ENCODE results near the gene RABL2A. TPM values are rescaled to one million over a fixed set of nuclear protein-coding genes. Genes with fewer than 3 reads are reported as not detected.
A peak's percentile ranks its signal among the peaks of the same experiment; 100 is the strongest.
"Not testable (repeated sequence)": the region's sequence is repeated elsewhere in the genome, so short reads cannot be mapped to it uniquely, and the experiment has no call there.

RABL2A gene
- total RNA-seq, 1 donor from 2014 or later, result 56.2 TPM

DNA sequence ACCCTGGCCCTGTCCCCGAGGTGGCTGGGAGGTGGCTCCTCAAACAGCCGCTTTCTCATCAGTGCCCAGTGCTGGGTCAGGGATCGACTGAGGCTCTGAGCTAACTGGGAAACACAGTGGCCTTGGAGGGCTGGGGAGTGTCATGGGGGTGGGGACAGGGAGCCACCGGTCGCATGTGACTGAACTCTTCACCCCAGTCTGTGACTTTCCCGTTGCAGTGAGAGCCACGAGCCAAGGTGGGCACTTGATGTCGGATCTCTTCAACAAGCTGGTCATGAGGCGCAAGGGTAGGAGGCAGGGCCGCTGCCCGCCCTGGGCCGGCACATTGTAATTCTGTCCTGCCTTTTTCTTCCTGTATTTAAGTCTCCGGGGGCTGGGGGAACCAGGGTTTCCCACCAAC, 28.9 kb upstream of the RABL2A start:
- H3K27me3 Mint-ChIP-seq; H3K36me3 Mint-ChIP-seq (ENCODE audit: insufficient read depth); H3K9me3 Mint-ChIP-seq (ENCODE audit: low read depth); H3K27ac Mint-ChIP-seq; DNase-seq (ENCODE audit: low spot score, unreplicated experiment); H3K4me1 Mint-ChIP-seq (ENCODE audit: low read depth); H3K4me3 Mint-ChIP-seq (ENCODE audit: low read depth): not testable (repeated sequence)

DNA sequence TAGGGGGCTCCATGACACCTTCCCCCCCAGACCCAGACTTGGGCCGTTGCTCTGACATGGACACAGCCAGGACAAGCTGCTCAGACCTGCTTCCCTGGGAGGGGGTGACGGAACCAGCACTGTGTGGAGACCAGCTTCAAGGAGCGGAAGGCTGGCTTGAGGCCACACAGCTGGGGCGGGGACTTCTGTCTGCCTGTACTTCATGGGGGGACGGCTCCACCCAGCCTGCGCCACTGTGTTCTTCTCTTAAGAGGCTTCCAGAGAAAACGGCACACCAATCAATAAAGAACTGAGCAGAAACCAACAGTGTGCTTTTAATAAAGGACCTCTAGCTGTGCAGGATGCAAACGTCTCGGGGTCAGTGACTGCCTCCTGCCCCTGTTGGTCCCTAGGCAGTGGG, 28.3 kb upstream of the RABL2A start:
- not testable (repeated sequence) for H3K27me3 Mint-ChIP-seq; H3K4me3 Mint-ChIP-seq (ENCODE audit: low read depth); H3K9me3 Mint-ChIP-seq (ENCODE audit: low read depth); DNase-seq (ENCODE audit: low spot score, unreplicated experiment); H3K27ac Mint-ChIP-seq; H3K36me3 Mint-ChIP-seq (ENCODE audit: insufficient read depth); H3K4me1 Mint-ChIP-seq (ENCODE audit: low read depth)

DNA sequence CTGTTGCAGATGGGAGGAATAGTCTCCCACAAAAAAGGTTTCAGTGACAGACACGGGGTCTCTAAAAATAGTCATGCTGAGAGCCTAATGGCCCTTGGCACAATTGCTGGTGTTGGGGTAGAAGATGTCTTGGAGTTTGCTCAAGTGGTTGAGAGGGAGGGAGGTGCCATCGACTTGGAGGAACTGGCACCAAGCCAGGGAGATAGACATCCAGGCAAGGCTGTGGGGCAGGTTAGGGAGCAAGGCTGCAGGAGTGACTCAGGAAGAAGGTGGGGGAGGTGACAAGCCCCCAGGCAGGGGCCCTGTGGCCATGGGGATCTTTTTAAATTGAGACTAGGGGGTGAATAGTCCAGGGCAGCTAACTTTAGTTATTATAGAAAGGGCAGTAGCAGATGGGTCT, 27.9 kb upstream of the RABL2A start:
- not testable (repeated sequence) for H3K27ac Mint-ChIP-seq; H3K9me3 Mint-ChIP-seq (ENCODE audit: low read depth); H3K4me1 Mint-ChIP-seq (ENCODE audit: low read depth); H3K27me3 Mint-ChIP-seq; H3K4me3 Mint-ChIP-seq (ENCODE audit: low read depth); H3K36me3 Mint-ChIP-seq (ENCODE audit: insufficient read depth); DNase-seq (ENCODE audit: low spot score, unreplicated experiment)

DNA sequence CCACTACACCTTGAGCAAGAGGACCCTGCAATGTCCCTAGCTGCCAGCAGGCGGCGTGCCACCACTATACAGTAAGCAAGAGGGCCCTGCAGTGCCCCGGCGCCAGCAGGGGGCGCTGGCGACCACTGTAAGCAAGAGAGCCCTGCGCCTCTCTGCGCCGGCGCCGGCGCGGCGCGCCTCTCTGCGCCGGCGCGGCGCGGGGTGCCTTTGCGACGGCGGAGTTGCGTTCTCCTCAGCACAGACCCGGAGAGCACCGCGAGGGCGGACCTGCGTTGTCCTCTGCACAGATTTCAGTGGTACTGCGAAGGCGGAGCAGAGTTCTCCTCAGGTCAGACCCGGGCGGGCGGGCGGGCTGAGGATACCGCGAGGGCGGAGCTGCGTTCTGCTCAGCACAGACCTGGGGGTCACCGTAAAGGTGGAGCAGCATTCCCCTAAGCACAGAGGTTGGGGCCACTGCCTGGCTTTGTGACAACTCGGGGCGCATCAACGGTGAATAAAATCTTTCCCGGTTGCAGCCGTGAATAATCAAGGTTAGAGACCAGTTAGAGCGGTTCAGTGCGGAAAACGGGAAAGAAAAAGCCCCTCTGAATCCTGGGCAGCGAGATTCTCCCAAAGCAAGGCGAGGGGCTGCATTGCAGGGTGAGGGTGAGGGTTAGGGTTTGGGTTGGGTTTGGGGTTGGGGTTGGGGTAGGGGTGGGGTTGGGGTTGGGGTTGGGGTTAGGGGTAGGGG, 24.9 kb upstream of the RABL2A start:
- TF ChIP-seq, protein P1, sequence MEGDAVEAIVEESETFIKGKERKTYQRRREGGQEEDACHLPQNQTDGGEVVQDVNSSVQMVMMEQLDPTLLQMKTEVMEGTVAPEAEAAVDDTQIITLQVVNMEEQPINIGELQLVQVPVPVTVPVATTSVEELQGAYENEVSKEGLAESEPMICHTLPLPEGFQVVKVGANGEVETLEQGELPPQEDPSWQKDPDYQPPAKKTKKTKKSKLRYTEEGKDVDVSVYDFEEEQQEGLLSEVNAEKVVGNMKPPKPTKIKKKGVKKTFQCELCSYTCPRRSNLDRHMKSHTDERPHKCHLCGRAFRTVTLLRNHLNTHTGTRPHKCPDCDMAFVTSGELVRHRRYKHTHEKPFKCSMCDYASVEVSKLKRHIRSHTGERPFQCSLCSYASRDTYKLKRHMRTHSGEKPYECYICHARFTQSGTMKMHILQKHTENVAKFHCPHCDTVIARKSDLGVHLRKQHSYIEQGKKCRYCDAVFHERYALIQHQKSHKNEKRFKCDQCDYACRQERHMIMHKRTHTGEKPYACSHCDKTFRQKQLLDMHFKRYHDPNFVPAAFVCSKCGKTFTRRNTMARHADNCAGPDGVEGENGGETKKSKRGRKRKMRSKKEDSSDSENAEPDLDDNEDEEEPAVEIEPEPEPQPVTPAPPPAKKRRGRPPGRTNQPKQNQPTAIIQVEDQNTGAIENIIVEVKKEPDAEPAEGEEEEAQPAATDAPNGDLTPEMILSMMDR (IDR thresholded peaks at IDR 0.05; ENCODE audit: unreplicated experiment), result peak; percentile 35
- not testable (repeated sequence) for H3K27ac Mint-ChIP-seq; H3K4me1 Mint-ChIP-seq (ENCODE audit: low read depth); H3K36me3 Mint-ChIP-seq (ENCODE audit: insufficient read depth); H3K9me3 Mint-ChIP-seq (ENCODE audit: low read depth); DNase-seq (ENCODE audit: low spot score, unreplicated experiment); H3K27me3 Mint-ChIP-seq; H3K4me3 Mint-ChIP-seq (ENCODE audit: low read depth)

DNA sequence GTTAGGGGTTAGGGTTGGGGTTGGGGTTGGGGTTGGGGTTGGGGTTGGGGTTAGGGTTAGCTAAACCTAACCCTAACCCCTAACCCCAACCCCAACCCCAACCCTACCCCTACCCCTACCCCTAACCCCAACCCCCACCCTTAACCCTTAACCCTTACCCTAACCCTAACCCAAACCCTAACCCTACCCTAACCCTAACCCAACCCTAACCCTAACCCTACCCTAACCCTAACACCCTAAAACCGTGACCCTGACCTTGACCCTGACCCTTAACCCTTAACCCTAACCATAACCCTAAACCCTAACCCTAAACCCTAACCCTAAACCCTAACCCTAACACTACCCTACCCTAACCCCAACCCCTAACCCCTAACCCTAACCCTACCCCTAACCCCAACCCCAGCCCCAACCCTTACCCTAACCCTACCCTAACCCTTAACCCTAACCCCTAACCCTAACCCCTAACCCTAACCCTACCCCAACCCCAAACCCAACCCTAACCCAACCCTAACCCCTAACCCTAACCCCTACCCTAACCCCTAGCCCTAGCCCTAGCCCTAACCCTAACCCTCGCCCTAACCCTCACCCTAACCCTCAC, 24.1 kb upstream of the RABL2A start:
- Mint-ChIP-seq H3K9me3 (ENCODE audit: low read depth) (no peaks in the 10 kb centered on the region), H3K4me3 (ENCODE audit: low read depth) (peak overlapping the region; percentile 96), H3K36me3 (ENCODE audit: insufficient read depth) (peaks cover 1% of the 10 kb centered on the region), H3K27me3 (no peaks in the 10 kb centered on the region), H3K4me1 (ENCODE audit: low read depth) (peaks cover 4% of the 10 kb centered on the region), H3K27ac (peak overlapping the region; percentile 96)
- no peak for DNase-seq (ENCODE audit: low spot score, unreplicated experiment)
- TF ChIP-seq, protein P1 (IDR thresholded peaks at IDR 0.05; ENCODE audit: unreplicated experiment), result no peak

DNA sequence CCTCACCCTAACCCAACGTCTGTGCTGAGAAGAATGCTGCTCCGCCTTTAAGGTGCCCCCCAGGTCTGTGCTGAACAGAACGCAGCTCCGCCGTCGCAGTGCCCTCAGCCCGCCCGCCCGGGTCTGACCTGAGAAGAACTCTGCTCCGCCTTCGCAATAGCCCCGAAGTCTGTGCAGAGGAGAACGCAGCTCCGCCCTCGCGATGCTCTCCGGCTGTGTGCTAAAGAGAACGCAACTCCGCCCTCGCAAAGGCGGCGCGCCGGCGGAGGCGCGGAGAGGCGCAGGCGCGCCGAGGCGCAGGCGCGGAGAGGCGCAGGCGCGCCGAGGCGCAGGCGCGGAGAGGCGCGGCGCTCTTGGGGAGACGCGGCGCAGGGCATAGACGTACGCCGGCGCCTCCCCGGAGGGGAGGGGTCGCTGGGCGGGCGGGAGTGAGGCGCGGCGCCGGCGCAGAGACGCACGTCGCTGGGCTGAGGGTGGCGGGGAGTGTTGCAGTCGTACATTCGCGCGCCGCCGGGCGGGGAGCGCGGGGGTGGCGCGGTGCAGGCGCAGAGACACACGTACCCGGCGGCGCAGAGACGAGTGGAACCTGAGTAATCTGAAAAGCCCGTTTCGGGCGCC, 23.5 kb upstream of the RABL2A start:
- H3K36me3 Mint-ChIP-seq (ENCODE audit: insufficient read depth); H3K9me3 Mint-ChIP-seq (ENCODE audit: low read depth); H3K4me1 Mint-ChIP-seq (ENCODE audit: low read depth); H3K27me3 Mint-ChIP-seq: not testable (repeated sequence)
- Mint-ChIP-seq H3K4me3 (ENCODE audit: low read depth) (peak overlapping the region; percentile 96), H3K27ac (peak overlapping the region; percentile 98)
- DNase-seq (ENCODE audit: low spot score, unreplicated experiment), result peak; percentile 65

DNA sequence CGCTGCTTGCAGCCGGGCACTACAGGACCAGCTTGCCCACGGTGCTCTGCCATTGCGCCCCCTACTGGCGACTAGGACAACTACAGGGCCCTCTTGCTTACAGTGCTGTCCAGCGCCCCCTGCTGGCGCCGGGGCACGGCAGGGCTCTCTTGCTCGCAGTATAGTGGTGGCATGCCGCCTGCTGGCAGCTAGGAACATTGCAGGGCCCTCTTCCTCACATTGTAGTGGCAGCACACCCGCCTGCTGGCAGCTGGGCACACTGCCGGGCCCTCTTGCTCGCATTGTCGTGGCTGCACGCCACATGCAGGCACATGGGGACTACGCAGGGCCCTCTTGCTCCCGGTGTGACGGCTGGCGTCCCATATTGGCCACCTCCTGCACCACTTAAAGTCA, 23.0 kb upstream of the RABL2A start:
- DNase-seq (ENCODE audit: low spot score, unreplicated experiment), result peak; percentile 90
- not testable (repeated sequence) for H3K27me3 Mint-ChIP-seq; H3K4me1 Mint-ChIP-seq (ENCODE audit: low read depth); H3K9me3 Mint-ChIP-seq (ENCODE audit: low read depth); H3K36me3 Mint-ChIP-seq (ENCODE audit: insufficient read depth)
- Mint-ChIP-seq H3K4me3 (ENCODE audit: low read depth) (peak overlapping the region; percentile 96), H3K27ac (peak overlapping the region; percentile 98)
- TF ChIP-seq, protein P1 (IDR thresholded peaks at IDR 0.05; ENCODE audit: unreplicated experiment), result peak; percentile 89

DNA sequence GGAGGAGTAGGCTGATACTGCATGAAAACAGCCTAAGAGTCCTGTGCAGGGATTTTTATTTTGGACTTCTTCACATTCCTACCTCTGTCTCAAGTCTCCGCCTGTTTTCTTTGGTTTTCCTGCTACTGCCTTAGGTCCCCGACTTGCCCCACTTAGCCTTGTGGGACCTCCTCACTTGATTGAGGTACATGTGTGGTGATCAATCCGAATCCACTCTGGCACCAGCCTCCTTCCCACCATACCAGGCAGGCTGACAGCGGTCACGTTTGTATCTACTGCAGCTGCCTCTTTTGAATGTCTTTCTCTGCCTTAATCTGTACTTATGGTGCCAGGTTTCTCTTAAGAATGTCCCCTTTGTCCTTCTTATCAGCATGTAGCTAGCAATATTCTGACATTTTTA, 22.4 kb upstream of the RABL2A start:
- peak overlapping the region; percentile 96 for H3K4me3 Mint-ChIP-seq (ENCODE audit: low read depth)
- not testable (repeated sequence) for DNase-seq (ENCODE audit: low spot score, unreplicated experiment); H3K9me3 Mint-ChIP-seq (ENCODE audit: low read depth); H3K27me3 Mint-ChIP-seq; H3K36me3 Mint-ChIP-seq (ENCODE audit: insufficient read depth); H3K4me1 Mint-ChIP-seq (ENCODE audit: low read depth)
- peak overlapping the region; percentile 98 for H3K27ac Mint-ChIP-seq

DNA sequence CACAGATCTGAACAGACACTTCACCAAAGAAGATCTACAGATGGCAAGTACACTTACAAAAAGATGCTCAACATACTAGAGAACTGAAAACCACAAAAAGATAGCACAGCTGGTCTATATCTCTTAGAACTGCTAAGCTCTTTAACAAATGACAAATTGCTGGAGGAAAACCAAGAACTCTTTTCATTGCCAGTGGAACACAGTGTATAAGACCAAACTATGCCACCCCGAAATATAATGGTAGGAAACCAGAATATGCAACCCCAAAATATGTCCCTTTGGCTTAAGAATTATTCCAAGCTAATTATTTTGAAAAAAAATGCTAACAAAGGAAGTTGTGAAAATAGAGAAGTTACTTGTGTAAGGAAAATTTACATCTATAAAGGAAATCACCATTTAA, 21.0 kb upstream of the RABL2A start:
- H3K27me3 Mint-ChIP-seq; H3K4me3 Mint-ChIP-seq (ENCODE audit: low read depth); DNase-seq (ENCODE audit: low spot score, unreplicated experiment); H3K9me3 Mint-ChIP-seq (ENCODE audit: low read depth); H3K36me3 Mint-ChIP-seq (ENCODE audit: insufficient read depth); H3K4me1 Mint-ChIP-seq (ENCODE audit: low read depth); H3K27ac Mint-ChIP-seq: not testable (repeated sequence)

DNA sequence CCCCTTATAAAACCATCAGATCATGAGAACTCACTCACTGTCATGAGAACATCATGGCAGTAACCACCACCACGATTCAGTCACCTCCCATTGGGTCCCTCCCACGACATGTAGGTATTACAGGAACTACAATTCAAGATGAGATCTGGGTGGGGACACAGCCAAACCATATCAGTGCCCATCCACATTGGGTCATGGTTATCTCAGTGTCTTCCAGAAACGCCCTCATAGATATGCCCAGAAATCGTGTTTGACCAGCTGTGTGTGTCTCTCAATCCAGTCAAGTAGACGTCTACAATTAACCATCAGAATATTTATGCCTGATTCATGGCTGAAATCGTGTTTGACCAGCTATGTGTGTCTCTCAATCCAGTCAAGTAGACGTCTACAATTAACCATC, 17.2 kb upstream of the RABL2A start:
- not testable (repeated sequence) for H3K4me3 Mint-ChIP-seq (ENCODE audit: low read depth); H3K4me1 Mint-ChIP-seq (ENCODE audit: low read depth); H3K27ac Mint-ChIP-seq; H3K9me3 Mint-ChIP-seq (ENCODE audit: low read depth); DNase-seq (ENCODE audit: low spot score, unreplicated experiment); H3K36me3 Mint-ChIP-seq (ENCODE audit: insufficient read depth); H3K27me3 Mint-ChIP-seq

All from progenitor cell of endocrine pancreas (in vitro differentiated cells).